Muscle of leg (tissue), 11 donors: ENCODE measurements around the gene GGT5. TPM values are rescaled to one million over a fixed set of nuclear protein-coding genes. Genes with fewer than 3 reads are reported as not detected.
"Not testable (repeated sequence)": the region's sequence is repeated elsewhere in the genome, so short reads cannot be mapped to it uniquely, and the experiment has no call there.

ENCODE experiments used
- DNase-seq: peaks from one replicate; pipeline ENCODE4 v3.0.0; 2013
- H3K27ac ChIP-seq: one replicate; pipeline ENCODE4 v1.5.1; 2013; ENCODE audit warnings: mild to moderate bottlenecking, low read length, control low read depth
- H3K27me3 ChIP-seq: one replicate; pipeline ENCODE4 v1.6.1; 2013; ENCODE audit warnings: low read length; ENCODE audit not compliant: control insufficient read depth, insufficient read depth
- H3K36me3 ChIP-seq: one replicate; pipeline ENCODE4 v1.6.1; 2013; ENCODE audit warnings: low read length; ENCODE audit not compliant: control insufficient read depth, insufficient read depth
- H3K4me1 ChIP-seq: one replicate; pipeline ENCODE4 v1.6.1; 2013; ENCODE audit warnings: low read length; ENCODE audit not compliant: control insufficient read depth, insufficient read depth
- H3K4me3 ChIP-seq: one replicate; pipeline ENCODE4 v1.5.1; 2013; ENCODE audit warnings: low read length, control low read depth
- H3K9me3 ChIP-seq: replicated peaks from 2 replicates; pipeline ENCODE4 v1.6.1; 2013; ENCODE audit warnings: low read depth, low read length; ENCODE audit not compliant: control insufficient read depth
- WGBS: methylation state at CpG from one replicate; pipeline ENCODE4 v1.1.5; 2013; ENCODE audit warnings: missing lambda C conversion rate; ENCODE audit not compliant: insufficient coverage; 5-methylcytosine and 5-hydroxymethylcytosine counted together
- polyA plus RNA-seq, 8 donors: library from polyadenylated mRNA; unstranded; fragments of 120-200 nt; gene quantifications; one replicate each; pipeline versions ENCODE4 v1.2.1 to v1.2.3, GENCODE V29; 2013; ENCODE audit warnings: inconsistent platforms in 1 of 8, low replicate concordance in 1 of 8; ENCODE audit not compliant: insufficient read length in 8 of 8, insufficient read depth in 1 of 8
- total RNA-seq: library from RNA; stranded (reverse); fragments of 120-200 nt; gene quantifications from one replicate; pipeline ENCODE4 v1.2.4, GENCODE V29; 2013

The GGT5 gene
- total and polyA plus RNA-seq, 9 donors, result 3.4 to 14.9 (median 12.5) TPM

DNA sequence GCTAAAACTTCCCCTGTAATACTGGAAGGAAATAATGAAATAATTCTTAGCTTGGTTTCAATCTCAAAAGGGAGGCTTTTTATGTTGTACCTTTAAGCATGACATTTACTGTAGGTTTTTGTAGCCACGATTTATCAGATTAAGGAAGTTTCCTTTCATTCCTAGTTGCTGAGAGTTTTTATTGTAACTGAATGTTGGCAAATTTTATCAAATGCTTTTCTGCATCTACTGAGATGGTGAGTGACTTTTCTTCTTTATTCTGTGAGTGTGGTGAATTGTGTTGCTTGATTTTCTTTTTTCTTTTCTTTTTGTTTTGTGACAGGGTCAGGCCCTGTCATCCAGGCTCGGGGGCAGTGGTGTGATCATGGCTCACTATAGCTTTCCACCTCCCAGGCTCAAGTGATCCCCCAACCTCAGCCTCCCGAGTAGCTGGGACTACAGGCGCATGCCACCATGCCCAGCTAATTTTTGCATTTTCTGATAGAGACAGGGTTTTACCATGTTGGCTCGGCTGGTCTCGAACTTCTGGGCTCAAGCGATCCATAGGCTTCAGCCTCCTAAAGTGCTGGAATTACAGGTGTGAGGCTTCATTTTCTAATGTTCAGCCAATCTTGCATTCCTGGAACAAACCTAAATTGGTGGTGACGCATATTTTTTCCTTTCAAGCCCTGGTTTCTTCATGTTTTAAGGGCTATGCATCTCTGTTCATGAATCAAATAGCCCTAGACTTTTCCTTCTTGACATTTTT, 37.4 kb downstream of the GGT5 start:
- WGBS, result 73% methylated on average over 6 of the region's 8 CpGs
- Histone ChIP-seq H3K36me3 (no peaks in the 10 kb centered on the region), H3K4me1 (peaks cover 5% of the 10 kb centered on the region), H3K27ac (peak overlapping the region; percentile 52), H3K4me3 (no peak overlapping the region), H3K27me3 (no peaks in the 10 kb centered on the region), H3K9me3 (peaks cover 2% of the 10 kb centered on the region)
- DNase-seq, result no peak

DNA sequence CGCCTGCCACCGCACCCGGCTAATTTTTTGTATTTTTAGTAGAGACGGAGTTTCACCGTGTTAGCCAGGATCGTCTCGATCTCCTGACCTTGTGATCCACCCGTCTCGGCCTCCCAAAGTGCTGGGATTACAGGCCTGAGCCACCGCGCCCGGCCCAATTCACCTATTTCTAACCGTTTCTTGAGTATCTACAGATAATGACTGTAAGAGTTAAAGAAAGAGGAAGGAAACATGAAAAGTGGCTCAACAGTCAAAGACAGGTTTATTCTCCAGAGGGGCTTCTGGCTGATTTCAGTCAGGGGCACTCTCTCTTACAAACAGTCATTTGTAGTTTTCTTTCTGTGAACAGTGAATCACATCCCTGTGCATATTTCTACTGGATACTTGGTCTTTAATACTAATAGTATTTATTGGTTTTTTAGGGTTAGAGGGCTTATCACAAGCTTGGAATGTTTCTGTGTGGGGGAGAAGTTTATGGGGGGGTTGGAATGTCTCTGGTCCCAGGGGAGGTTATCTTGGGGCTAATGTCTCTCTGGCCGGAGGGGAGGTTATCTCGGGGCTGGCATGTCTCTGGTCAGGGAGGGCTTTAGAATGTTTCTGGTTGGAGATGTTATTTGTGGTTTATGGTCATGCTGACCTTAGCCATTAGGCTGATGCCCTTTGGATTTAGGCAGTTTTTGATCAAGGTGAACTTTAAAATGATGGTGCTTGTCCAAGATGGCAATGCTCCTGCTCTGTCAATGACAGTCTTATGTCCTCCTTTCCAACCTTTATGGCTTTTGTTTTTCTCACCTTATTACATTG, 38.2 kb downstream of the GGT5 start:
- H3K27me3 ChIP-seq, H3K27ac ChIP-seq, H3K4me1 ChIP-seq, DNase-seq, H3K9me3 ChIP-seq, H3K36me3 ChIP-seq, H3K4me3 ChIP-seq: not testable (repeated sequence)
- WGBS, result 55% methylated on average over 5 of the region's 15 CpGs

DNA sequence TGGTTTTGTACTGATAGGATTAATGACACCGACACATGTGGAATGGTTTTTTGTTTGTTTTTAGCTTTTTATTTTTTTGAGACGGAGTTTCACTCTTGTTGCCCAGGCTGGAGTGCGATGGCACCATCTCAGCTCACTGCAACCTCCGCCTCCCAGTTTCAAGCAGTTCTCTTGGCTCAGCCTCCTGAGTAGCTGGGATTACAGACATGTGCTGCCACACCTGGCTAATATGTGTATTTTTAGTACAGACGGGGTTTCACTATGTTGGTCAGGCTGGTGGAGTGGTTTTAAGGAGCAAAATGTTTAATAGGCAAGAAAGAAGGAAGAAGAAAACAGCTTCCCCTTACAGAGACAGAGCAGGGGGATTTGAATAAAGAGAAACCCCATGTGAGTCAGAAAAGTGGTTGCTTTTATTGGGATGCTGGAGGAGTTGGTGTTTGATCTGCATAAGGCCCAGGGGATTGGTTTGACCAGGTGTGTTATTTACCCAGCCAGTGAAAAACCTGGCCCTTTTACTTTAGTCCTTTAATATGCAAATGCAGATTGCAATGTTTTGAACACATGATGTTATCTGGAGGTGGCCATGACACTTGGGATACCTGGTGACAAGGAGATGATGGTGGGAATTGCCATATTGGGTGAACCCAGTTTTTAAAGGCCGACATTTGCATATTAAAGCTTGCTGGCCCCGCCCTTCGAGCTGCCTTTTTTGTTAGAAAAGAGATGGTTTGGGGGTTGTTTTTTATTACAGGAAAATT, 39.3 kb downstream of the GGT5 start:
- Histone ChIP-seq H3K9me3 (peaks cover 2% of the 10 kb centered on the region), H3K27me3 (no peaks in the 10 kb centered on the region), H3K27ac (no peak overlapping the region), H3K36me3 (no peaks in the 10 kb centered on the region), H3K4me1 (peaks cover 5% of the 10 kb centered on the region), H3K4me3 (no peak overlapping the region)
- no peak for DNase-seq
- WGBS, result 93% methylated on average over 3 of the region's 8 CpGs

DNA sequence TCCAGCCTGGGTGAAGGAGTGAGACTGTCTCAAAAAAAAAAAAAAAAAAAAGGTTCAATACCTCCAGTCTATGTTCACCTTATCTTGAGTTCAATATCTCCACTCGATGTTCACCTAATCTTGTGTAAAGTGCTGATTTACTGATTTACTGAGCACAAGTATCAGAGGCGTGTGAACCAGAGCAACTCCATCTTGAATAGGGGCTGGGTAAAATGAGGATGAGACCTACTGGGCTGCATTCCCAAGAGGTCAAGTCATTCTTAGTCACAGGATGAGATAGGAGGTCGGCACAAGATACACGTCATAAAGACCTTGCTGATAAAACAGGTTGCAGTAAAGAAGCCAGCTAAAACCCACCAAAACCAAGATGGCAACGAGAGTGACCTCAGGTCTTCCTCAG, 41.0 kb downstream of the GGT5 start:
- H3K4me1 ChIP-seq, H3K27me3 ChIP-seq, H3K9me3 ChIP-seq, DNase-seq, H3K36me3 ChIP-seq, H3K27ac ChIP-seq, H3K4me3 ChIP-seq: not testable (repeated sequence)
- WGBS, result 100% methylated on average over 1 of the region's 5 CpGs

DNA sequence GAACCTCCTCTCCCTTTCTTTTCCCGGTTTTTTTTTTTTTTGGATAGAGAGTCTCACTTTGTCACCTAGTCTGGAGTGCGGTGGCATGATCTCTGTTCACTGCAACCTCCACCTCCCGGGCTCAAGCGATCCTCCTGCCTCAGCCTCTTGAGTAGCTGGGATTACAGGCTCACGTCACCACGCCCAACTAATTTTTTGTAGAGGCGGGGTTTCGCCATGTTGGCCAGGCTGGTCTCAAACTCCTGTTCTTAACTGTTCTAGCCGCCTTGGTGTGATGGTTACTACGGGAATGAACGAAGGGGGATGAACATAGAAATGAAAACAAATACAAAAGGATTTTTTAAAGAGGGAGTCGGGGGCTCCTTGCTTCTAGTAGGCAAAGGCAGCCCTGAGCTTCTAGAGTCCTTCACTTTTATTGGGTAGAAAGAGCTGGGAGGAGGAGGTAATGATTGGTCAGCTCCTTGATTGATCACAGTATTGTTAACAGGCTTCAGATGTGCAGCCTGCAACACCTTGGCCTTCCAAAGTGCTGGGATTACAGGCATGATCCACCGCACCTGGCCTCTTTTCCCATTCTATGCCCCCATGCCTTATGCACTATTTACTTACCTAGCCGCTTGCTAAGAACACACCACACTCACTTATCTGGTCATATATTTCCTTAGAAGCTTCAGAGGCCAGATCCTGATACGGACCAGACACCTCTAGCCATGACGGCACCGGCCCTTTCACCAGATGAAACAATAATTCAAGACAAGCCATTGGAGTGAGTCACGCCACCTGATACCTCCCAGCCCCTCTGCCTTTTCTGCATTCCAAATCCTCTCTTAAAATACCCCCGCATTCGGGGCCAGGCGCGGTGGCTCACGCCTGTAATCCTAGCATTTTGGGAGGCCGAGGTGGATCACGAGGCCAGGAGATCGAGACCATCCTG, 42.9 kb downstream of the GGT5 start:
- no peaks in the 10 kb centered on the region for H3K4me1 ChIP-seq
- H3K9me3 ChIP-seq, result peaks cover 2% of the 10 kb centered on the region
- H3K27ac ChIP-seq, result no peak overlapping the region
- no peak for DNase-seq
- no peaks in the 10 kb centered on the region for H3K27me3 ChIP-seq
- H3K4me3 ChIP-seq, result no peak overlapping the region
- H3K36me3 ChIP-seq, result no peaks in the 10 kb centered on the region
- 84% methylated on average over 9 of the region's 26 CpGs for WGBS

DNA sequence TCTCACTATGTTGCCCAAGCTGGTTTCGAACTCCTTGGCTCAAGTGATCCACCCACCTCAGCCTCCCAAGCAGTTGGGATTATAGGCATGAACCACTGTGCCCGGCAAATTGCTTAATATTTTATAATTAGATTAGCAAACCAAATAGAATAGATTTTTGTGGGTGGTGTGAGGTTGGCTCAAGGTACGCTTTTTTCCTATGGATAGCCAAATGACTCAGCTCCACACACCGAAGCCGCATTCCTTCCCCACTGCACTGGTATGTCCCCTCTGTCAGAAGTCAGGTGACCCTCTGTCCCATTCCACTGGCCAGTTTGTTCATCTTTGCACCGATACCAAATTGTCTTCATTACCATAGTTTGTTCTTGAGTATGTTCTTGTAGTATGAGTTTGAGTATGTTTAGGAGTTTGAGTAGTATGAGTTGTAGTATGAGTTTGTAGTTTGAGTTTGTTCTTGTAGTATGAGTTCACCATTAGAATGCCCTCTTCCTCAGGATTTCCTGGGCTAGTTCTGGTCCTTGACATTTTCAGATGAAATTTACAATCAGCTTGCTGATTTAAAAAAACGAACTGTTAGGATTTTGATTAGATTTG, 44.2 kb downstream of the GGT5 start:
- Histone ChIP-seq H3K4me1 (no peaks in the 10 kb centered on the region), H3K27me3 (no peaks in the 10 kb centered on the region), H3K4me3 (no peak overlapping the region), H3K9me3 (peaks cover 2% of the 10 kb centered on the region), H3K27ac (no peak overlapping the region), H3K36me3 (no peaks in the 10 kb centered on the region)
- no peak for DNase-seq
- WGBS, result 60% methylated on average over 1 of the region's 7 CpGs

DNA sequence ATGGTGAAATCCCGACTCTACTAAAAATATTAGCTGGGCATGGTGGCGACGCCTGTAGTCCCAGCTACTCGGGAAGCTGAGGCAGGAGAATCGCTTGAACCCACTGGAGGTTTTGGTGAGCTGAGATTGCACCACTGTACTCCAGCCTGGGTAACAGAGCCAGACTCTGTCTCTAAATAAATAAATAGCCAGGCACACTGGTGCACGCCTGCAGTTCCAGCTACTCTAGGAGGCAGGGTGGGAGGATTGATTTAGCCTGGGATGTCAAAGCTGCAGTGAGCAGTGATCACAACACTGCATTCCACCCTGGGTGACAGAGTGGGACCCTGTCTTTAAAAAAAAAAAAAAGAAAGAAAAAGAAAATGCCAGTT, 46.2 kb downstream of the GGT5 start:
- Histone ChIP-seq H3K4me1 (no peaks in the 10 kb centered on the region), H3K9me3 (no peaks in the 10 kb centered on the region), H3K36me3 (no peaks in the 10 kb centered on the region), H3K4me3 (no peak overlapping the region), H3K27me3 (no peaks in the 10 kb centered on the region), H3K27ac (no peak overlapping the region)
- no peak for DNase-seq
- WGBS, result 100% methylated on average over 1 of the region's 6 CpGs

DNA sequence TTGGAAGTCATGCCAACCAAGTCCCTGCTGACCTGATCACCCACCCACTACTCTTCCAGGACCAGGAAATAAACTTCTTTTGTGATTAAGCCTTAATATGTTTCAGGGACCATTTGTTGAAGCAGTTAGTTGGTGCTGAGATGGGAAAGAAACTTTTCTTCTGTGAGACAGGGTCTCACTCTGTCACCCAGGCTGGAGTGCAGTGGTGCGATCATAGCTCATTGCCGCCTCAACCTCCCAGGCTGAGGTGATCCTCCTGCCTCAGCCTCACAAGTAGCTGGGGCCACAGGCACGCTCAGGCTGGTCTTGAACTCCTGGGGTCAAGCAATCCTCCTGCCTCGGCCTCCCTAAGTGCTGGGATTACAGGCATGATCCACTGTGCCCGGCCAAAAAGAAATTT, 53.0 kb downstream of the GGT5 start:
- WGBS, result 85% methylated on average over 5 of the region's 5 CpGs
- Histone ChIP-seq H3K36me3 (no peaks in the 10 kb centered on the region), H3K4me1 (peaks cover 7% of the 10 kb centered on the region)

DNA sequence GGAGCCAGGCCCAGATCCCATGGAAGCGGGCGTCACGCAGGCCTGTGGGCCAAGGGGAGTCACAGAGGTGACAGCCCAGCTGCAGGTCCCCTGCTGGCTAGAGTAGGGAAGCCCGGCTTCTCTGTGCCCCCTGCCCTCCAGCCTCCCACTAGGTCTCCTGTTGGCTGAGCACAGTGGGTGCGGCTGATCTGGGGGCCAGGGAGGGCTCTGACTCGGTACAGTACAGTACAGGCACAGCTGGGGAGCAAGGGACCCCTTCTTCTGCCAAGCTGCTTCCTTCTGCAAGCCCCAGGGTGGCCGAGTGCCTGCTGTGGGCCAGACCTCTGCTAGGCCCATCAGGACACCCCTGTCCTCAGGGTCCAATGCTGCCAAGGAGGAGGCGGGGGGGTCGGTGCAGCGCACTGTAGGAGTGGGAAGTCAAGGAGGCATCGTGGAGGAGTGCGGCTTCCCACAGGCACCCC, 53.5 kb downstream of the GGT5 start:
- H3K36me3 ChIP-seq, result no peaks in the 10 kb centered on the region
- no peaks in the 10 kb centered on the region for H3K9me3 ChIP-seq
- 64% methylated on average over 5 of the region's 12 CpGs for WGBS
- peaks cover 3% of the 10 kb centered on the region for H3K27me3 ChIP-seq
- no peak overlapping the region for H3K4me3 ChIP-seq
- H3K4me1 ChIP-seq, result peaks cover 7% of the 10 kb centered on the region
- peak; percentile 0 for DNase-seq
- H3K27ac ChIP-seq, result no peak overlapping the region

More for the DNA sequence above, 53.0 kb downstream of the GGT5 start:
- peaks cover 3% of the 10 kb centered on the region for H3K27me3 ChIP-seq
- H3K27ac ChIP-seq, result no peak overlapping the region
- no peak for DNase-seq
- H3K9me3 ChIP-seq, result no peaks in the 10 kb centered on the region
- no peak overlapping the region for H3K4me3 ChIP-seq
